Nephron progenitor cell (in vitro differentiated cells): ENCODE measurements around the gene IL31RA.

Source experiments
- DNase-seq: peaks from one replicate; pipeline ENCODE4 v3.0.0; 2021
- H3K27ac Mint-ChIP-seq: 2 replicates; pipeline ENCODE4 v1.8.0; 2021; ENCODE audit warnings: mild to moderate bottlenecking, moderate library complexity, mixed read lengths
- H3K27me3 Mint-ChIP-seq: 2 replicates; pipeline ENCODE4 v1.8.0; 2021; ENCODE audit warnings: mild to moderate bottlenecking, low read depth, mixed read lengths; ENCODE audit not compliant: poor library complexity
- H3K36me3 Mint-ChIP-seq: 2 replicates; pipeline ENCODE4 v1.8.0; 2021; ENCODE audit warnings: low read depth, mixed read lengths
- H3K4me1 Mint-ChIP-seq: 2 replicates; pipeline ENCODE4 v1.8.0; 2021; ENCODE audit warnings: mixed read lengths
- H3K4me3 Mint-ChIP-seq: 2 replicates; pipeline ENCODE4 v1.8.0; 2021; ENCODE audit warnings: mild to moderate bottlenecking, moderate library complexity, mixed read lengths
- H3K9me3 Mint-ChIP-seq: 2 replicates; pipeline ENCODE4 v1.8.0; 2021; ENCODE audit warnings: mild to moderate bottlenecking, moderate library complexity, mixed read lengths
- TF ChIP-seq, protein P1 (sequence below): fragments of 200-600 bp; sonication (generic); IDR thresholded peaks from 2 replicates; pipeline ENCODE4 v1.5.0; 2021; ENCODE audit warnings: antibody characterized with exemption

The IL31RA gene

DNA sequence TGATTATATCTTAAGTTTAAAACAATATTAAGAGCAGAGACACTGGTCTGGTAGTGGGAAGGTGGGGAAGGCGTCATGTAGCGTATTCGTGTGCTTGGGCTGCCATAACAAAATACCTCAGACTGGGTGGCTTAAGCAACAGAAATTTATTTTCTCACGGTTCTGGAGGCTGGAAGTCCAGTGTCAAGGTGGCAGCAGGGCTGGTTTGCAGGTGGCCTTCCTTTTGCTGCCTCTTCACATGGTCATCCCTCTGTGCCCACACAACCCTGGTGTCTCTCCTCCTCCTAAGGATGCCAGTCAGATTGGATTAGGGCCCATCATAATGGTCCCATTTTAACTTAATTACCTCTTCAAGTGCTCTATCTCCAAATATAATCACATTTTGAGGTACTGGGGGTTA is 9.6 kb downstream of the IL31RA start:
- Mint-ChIP-seq H3K27me3 (no peaks in the 10 kb centered on the region), H3K9me3 (peaks cover 4% of the 10 kb centered on the region), H3K36me3 (no peaks in the 10 kb centered on the region), H3K4me1 (peaks cover 10% of the 10 kb centered on the region), H3K4me3 (no peak overlapping the region), H3K27ac (no peak overlapping the region)
- TF ChIP-seq, protein P1, sequence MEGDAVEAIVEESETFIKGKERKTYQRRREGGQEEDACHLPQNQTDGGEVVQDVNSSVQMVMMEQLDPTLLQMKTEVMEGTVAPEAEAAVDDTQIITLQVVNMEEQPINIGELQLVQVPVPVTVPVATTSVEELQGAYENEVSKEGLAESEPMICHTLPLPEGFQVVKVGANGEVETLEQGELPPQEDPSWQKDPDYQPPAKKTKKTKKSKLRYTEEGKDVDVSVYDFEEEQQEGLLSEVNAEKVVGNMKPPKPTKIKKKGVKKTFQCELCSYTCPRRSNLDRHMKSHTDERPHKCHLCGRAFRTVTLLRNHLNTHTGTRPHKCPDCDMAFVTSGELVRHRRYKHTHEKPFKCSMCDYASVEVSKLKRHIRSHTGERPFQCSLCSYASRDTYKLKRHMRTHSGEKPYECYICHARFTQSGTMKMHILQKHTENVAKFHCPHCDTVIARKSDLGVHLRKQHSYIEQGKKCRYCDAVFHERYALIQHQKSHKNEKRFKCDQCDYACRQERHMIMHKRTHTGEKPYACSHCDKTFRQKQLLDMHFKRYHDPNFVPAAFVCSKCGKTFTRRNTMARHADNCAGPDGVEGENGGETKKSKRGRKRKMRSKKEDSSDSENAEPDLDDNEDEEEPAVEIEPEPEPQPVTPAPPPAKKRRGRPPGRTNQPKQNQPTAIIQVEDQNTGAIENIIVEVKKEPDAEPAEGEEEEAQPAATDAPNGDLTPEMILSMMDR, result no peak
- no peak for DNase-seq

DNA sequence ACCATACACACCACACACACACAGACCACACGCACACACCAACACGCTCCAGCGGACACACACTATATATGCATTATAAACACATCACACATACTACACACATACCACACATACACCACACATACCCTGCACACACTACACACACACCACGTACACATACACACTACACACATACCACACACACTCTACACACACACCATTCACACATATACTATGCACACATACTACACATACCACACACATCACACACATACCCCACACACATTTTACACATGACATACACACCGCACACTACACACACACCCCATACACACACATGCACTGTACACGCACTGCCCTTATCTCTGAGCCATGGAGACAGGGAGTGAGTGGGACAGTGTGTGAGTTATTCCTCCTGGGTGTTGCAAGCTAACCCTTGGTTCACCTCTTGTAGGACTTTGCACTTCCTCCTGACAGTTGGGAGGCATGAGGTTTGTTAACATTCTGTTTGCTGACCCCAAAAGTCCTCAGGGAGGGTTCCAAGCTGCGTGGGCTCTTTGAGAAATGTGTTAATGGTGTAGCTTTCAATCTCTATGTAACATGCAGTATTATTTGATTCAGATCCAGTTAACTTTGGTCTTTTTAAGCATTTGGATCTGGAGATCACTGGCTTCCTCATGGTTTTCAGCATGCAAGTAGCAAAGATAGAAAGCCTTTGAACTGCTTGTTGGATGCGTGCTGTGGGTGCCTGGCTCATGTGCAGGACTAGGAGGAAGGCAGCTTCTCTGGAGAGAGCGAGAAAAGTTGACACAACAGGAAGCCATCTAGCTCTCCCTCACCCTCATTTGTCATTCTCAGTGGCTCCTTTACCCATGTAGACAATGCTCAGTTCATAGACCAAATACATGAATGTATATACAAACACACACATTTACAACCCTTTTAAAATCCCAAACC is 13.7 kb downstream of the IL31RA start:
- Mint-ChIP-seq H3K27ac (no peak overlapping the region), H3K27me3 (no peaks in the 10 kb centered on the region), H3K4me1 (no peaks in the 10 kb centered on the region), H3K9me3 (peaks cover 4% of the 10 kb centered on the region), H3K36me3 (no peaks in the 10 kb centered on the region), H3K4me3 (no peak overlapping the region)
- TF ChIP-seq, protein P1, result no peak
- DNase-seq, result no peak

DNA sequence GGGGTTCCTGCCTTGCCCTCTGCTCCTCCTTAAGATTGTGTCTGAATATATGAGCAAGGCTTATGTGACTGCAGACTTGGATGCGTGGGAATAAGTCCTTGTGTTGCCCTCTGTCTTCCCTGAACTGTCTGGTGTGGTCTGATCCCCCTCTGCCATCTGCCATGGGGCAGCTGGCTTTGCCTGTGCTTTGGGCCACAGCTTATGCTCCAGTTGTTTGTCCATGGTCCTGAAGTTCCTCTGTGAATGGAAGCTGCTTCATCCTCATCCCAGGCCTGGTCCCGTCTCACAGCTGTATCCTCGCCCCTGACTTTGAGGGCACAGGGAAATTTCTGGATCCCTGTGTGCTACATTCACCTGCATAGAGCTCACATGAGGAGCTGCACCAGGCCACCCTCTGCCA is 14.7 kb downstream of the IL31RA start:
- TF ChIP-seq, protein P1, result no peak
- no peak for DNase-seq
- H3K27me3 Mint-ChIP-seq, result no peaks in the 10 kb centered on the region
- H3K9me3 Mint-ChIP-seq, result peaks cover 4% of the 10 kb centered on the region
- no peak overlapping the region for H3K4me3 Mint-ChIP-seq
- no peaks in the 10 kb centered on the region for H3K4me1 Mint-ChIP-seq
- no peaks in the 10 kb centered on the region for H3K36me3 Mint-ChIP-seq
- no peak overlapping the region for H3K27ac Mint-ChIP-seq

DNA sequence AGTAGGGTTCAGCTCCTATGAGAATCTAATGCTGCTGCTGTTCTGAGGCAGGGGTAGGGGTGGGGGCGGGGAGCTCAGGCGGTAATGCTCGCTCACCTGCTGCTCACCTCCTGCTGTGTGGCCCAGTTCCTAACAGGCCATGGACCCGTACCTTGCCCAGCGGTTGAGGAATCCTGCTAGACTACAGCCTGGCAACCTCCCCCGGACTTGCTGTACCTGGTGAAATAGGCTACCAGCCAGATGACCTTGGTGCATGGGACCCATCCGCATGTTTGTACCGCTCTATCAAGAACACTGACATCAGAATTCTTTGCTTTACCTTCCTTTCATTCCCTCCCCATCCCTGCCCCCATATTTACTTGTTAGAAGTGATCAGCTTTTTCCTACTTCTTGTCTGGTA is 15.3 kb downstream of the IL31RA start:
- TF ChIP-seq, protein P1, result no peak
- H3K27me3 Mint-ChIP-seq, result no peaks in the 10 kb centered on the region
- H3K36me3 Mint-ChIP-seq, result no peaks in the 10 kb centered on the region
- no peak overlapping the region for H3K27ac Mint-ChIP-seq
- peaks cover 3% of the 10 kb centered on the region for H3K9me3 Mint-ChIP-seq
- no peaks in the 10 kb centered on the region for H3K4me1 Mint-ChIP-seq
- no peak for DNase-seq
- no peak overlapping the region for H3K4me3 Mint-ChIP-seq

DNA sequence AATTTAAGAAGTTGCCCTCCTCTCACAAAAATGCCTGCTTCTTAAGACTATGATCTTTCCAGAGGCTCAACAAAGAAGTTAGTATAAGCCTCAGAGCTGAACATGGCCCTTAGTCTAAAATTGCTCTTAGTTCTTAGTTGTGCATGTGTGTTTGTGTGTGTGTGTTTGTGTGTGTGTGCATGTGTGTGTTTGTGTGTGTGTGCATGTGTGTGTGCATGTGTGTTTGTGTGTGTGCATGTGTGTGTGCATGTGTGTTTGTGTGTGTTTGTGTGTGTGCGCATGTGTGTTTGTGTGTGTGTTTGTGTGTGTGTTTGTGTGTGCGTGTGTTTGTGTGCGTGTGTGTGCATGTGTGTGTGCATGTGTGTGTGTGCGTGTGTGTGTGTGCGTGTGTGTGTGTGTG is 15.8 kb downstream of the IL31RA start:
- Mint-ChIP-seq H3K27ac (no peak overlapping the region), H3K27me3 (no peaks in the 10 kb centered on the region), H3K36me3 (no peaks in the 10 kb centered on the region), H3K9me3 (no peaks in the 10 kb centered on the region), H3K4me3 (no peak overlapping the region), H3K4me1 (no peaks in the 10 kb centered on the region)
- TF ChIP-seq, protein P1, result no peak
- no peak for DNase-seq

DNA sequence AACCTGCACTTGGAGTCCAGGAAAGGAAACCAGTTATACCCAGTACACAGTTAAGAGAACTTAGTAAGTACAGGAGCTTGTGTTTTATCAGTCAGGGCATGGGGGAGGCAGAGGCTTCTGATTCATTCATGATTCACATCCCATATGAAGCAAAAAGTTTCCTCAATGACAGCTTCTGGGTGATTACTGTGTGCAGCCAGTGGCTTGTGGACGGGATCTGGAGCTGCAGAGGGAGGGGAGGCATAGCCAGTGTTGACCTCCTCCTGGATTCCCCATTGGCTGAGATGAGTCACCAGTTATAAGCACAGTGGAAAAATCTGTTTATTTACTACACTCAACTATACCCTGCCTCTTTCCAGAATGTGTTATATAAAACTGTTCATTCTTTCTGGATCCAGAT is 17.7 kb downstream of the IL31RA start:
- H3K27ac Mint-ChIP-seq, result no peak overlapping the region
- H3K27me3 Mint-ChIP-seq, result no peaks in the 10 kb centered on the region
- TF ChIP-seq, protein P1, result no peak
- no peaks in the 10 kb centered on the region for H3K4me1 Mint-ChIP-seq
- H3K4me3 Mint-ChIP-seq, result no peak overlapping the region
- H3K36me3 Mint-ChIP-seq, result no peaks in the 10 kb centered on the region
- no peak for DNase-seq
- no peaks in the 10 kb centered on the region for H3K9me3 Mint-ChIP-seq
